ENCODE results near the gene TP53I13. TPM values are rescaled to one million over a fixed set of nuclear protein-coding genes. Genes with fewer than 3 reads are reported as not detected.

TP53I13 gene
- total RNA-seq, 6 experiments from 2014 or later, result 16.8 to 52.4 (median 38.4) TPM

DNA sequence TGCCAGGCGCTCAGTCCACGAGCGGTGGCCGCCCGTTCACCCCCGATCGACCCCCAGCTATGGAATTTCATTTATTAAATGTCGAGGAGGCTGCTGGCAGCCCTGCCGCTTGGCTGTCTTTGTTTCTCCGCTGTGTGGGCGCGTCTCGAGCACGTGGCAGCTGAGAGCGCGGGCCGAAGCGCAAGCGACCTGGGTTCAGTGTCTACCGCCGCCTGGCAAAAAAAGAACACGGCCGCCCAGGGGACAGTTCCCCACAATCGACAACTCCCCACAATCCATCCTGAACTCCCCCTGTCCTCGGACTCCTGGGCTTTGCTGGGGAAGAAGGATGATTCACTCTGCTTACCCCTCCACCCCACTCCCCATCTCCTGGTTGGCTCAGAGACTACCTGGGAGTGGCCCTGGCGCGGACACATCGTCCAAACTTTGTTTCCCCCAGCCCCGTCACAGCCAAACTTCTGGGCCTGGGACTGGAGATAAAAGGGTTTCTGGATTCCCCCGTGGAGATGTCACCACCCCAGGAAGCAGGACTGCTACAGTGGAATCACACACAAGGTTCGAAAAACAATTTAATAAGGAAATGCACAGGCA is 22.7 kb downstream of the TP53I13 start:
- WGBS (ENCODE audit: insufficient coverage, low coverage, low lambda C conversion rate, missing lambda C conversion rate), result 4% methylated on average over 9 of the region's 31 CpGs
- ATAC-seq, result peak in 1 of 4 donors; percentile 2
- intact Hi-C loops (cut with DNase I), result no loop called here
- Histone ChIP-seq H3K4me1 (peaks cover 0 to 35% (median 16%) of the 10 kb centered on the region in 4 donors), H3K4me3 (peak overlapping the region in 2 of 3 donors; percentile 2 to 16), H3K27ac (no peak overlapping the region), H3K36me3 (no peaks in the 10 kb centered on the region), H3K9me3 (no peaks in the 10 kb centered on the region), H3K27me3 (no peaks in the 10 kb centered on the region)
- peak in 1 of 3 donors; percentile 58 for DNase-seq
- TF ChIP-seq CTCF (IDR thresholded peaks at IDR 0.05) (no peak), POLR2A (IDR thresholded peaks at IDR 0.05) (no peak)

- Histone ChIP-seq H3K9me3 (no peaks in the 10 kb centered on the region), H3K27me3 (no peaks in the 10 kb centered on the region), H3K36me3 (no peaks in the 10 kb centered on the region), H3K4me1 (peaks cover 0 to 35% (median 16%) of the 10 kb centered on the region in 4 donors), H3K27ac (no peak overlapping the region), H3K4me3 (peak overlapping the region in 2 of 3 donors; percentile 2 to 16)
- DNase-seq (peak; percentile 82 to 86 (median 84)), ATAC-seq (peak; percentile 70 to 76 (median 74))
- TF ChIP-seq POLR2A (IDR thresholded peaks at IDR 0.05) (no peak), CTCF (IDR thresholded peaks at IDR 0.05) (peak; percentile 88 to 94 (median 92))
- WGBS (ENCODE audit: insufficient coverage, low coverage, low lambda C conversion rate, missing lambda C conversion rate), result 9% methylated on average over 19 of the region's 25 CpGs
- intact Hi-C loops (cut with DNase I), result no loop called here
Measured at GRCh38 chr17:29591737-29592608, 23.5 kb downstream of the TP53I13 start.

- Histone ChIP-seq H3K27me3 (no peaks in the 10 kb centered on the region), H3K4me1 (peaks cover 0 to 33% (median 16%) of the 10 kb centered on the region in 4 donors), H3K36me3 (no peaks in the 10 kb centered on the region), H3K27ac (no peak within 1 kb of the TSS), H3K4me3 (peak within 1 kb of the TSS; percentile 42 to 58 (median 48)), H3K9me3 (no peaks in the 10 kb centered on the region)
- DNase-seq (peak in 1 of 3 donors; percentile 57), ATAC-seq (no peak)
- no peak for TF ChIP-seq CTCF (IDR thresholded peaks at IDR 0.05)
- no peak for TF ChIP-seq POLR2A (IDR thresholded peaks at IDR 0.05)
- 3% methylated on average over 6 of the region's 96 CpGs for WGBS (ENCODE audit: insufficient coverage, low coverage, low lambda C conversion rate, missing lambda C conversion rate)
- intact Hi-C loops (cut with DNase I), result no loop called here
Measured at GRCh38 chr17:29592850-29593551, 24.5 kb downstream of the TP53I13 start, which contains the start of gene ANKRD13B. Gene ANKRD13B (plus strand): TSS chr17:29593132. CDS start chr17:29593622, 490 bp downstream.

All from right lobe of liver (tissue), 6 donors.